Effector memory CD8-positive, alpha-beta T cell (primary cell): Measurements from ENCODE around the gene STRIP2.

Experiments used
- ATAC-seq: fragments of 150-1000 bp; cut with Tn5 transposase; replicated peaks from 2 replicates; pipeline ENCODE4 v1.10.0; 2021; ENCODE audit warnings: mild to moderate bottlenecking, moderate library complexity
- DNase-seq, 3 experiments: peaks; one replicate each; pipeline ENCODE4 v3.0.0; 2021
- H3K27ac Mint-ChIP-seq, 2 donors: one replicate each; pipeline ENCODE4 v1.8.0; 2022; ENCODE audit warnings: mild to moderate bottlenecking in 2 of 2, mixed read lengths in 2 of 2, moderate library complexity in 2 of 2
- H3K27me3 Mint-ChIP-seq, 2 donors: one replicate each; pipeline ENCODE4 v1.8.0; 2022; ENCODE audit warnings: mixed read lengths in 2 of 2
- H3K36me3 Mint-ChIP-seq: one replicate; pipeline ENCODE4 v1.8.0; 2022; ENCODE audit warnings: mild to moderate bottlenecking, moderate library complexity, mixed read lengths; ENCODE audit not compliant: insufficient read depth
- H3K4me1 Mint-ChIP-seq, 2 donors: one replicate each; pipeline ENCODE4 v1.8.0; 2022; ENCODE audit warnings: low read depth in 2 of 2, mixed read lengths in 2 of 2
- H3K4me3 Mint-ChIP-seq, 2 donors: one replicate each; pipeline ENCODE4 v1.8.0; 2022; ENCODE audit warnings: mild to moderate bottlenecking in 2 of 2, mixed read lengths in 2 of 2, moderate library complexity in 2 of 2
- H3K9me3 Mint-ChIP-seq, 2 donors: one replicate each; pipeline ENCODE4 v1.8.0; 2022; ENCODE audit warnings: mixed read lengths in 2 of 2

The STRIP2 gene

DNA sequence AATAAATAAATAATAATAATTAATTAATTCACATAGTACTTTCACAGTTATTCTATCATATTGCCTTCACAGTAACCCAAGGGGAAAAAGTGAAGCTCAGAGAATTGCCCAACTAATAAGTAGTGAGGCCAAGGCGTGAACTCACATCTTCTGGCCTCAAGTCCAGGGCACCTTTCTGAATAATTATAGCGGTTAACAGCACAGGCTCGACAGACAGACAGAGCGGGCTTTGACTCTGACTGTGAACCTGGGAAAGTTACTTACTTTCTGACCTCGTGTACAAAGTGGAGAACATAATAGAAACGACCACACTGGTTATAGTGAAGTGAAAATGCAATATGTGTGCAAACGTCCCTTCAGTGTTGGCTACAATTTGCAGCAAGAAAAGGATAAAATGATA lies 62.4 kb downstream of the STRIP2 start:
- peak overlapping the region in 1 of 2 donors; percentile 84 for H3K27ac Mint-ChIP-seq
- H3K9me3 Mint-ChIP-seq, result no peaks in the 10 kb centered on the region
- DNase-seq, result no peak
- H3K27me3 Mint-ChIP-seq, result no peaks in the 10 kb centered on the region
- peaks cover 17 to 22% of the 10 kb centered on the region in 2 donors for H3K4me1 Mint-ChIP-seq
- no peak overlapping the region for H3K4me3 Mint-ChIP-seq
- H3K36me3 Mint-ChIP-seq, result peaks cover 4% of the 10 kb centered on the region
- ATAC-seq, result no peak

DNA sequence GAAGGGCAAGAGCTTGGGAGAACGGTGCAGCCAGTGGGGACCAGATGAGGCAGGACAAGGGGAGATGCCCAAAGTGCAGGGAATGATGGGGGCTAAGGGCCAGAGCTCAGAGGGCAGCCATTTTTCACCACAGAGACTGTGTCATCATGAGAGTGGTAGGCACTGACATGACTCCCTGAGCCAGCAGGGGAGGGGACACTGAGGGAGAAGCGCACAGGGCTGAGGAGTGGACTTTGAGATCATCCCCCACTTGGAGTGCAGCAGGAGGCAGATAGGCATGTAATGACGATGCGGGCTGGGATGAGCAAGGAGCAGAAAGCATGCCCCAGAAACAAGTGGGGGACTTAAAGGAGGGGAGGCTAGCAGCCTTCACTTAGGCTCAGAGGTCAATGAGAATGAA lies 62.9 kb downstream of the STRIP2 start:
- no peaks in the 10 kb centered on the region for H3K9me3 Mint-ChIP-seq
- ATAC-seq, result no peak
- H3K27me3 Mint-ChIP-seq, result no peaks in the 10 kb centered on the region
- no peak for DNase-seq
- H3K4me1 Mint-ChIP-seq, result peaks cover 19 to 26% of the 10 kb centered on the region in 2 donors
- H3K4me3 Mint-ChIP-seq, result no peak overlapping the region
- H3K27ac Mint-ChIP-seq, result peak overlapping the region in 1 of 2 donors; percentile 84
- peaks cover 7% of the 10 kb centered on the region for H3K36me3 Mint-ChIP-seq

DNA sequence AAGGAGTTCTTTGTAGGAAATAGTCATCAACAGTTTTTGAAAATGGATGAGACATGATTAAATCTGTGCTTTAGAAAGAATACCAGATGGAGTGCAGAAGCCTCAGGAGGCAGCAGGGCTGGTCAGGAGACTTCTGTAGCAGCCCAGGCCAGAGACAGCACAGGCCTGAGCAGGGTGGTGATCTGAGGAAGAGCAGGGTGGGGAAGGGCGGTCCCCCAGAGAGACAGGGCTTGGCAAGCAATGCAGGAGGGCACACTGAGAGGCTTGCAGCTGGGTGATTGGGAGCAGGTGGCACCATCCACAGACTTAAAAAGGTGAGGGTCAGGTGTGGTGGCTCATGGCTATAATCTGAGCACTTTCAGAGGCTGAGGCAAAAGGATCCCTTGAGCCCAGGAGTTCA lies 63.8 kb downstream of the STRIP2 start:
- peaks cover 21 to 26% of the 10 kb centered on the region in 2 donors for H3K4me1 Mint-ChIP-seq
- no peak for DNase-seq
- H3K36me3 Mint-ChIP-seq, result peaks cover 10% of the 10 kb centered on the region
- peak overlapping the region; percentile 5 to 84 for H3K27ac Mint-ChIP-seq
- no peaks in the 10 kb centered on the region for H3K9me3 Mint-ChIP-seq
- H3K27me3 Mint-ChIP-seq, result no peaks in the 10 kb centered on the region
- no peak overlapping the region for H3K4me3 Mint-ChIP-seq
- ATAC-seq, result no peak

DNA sequence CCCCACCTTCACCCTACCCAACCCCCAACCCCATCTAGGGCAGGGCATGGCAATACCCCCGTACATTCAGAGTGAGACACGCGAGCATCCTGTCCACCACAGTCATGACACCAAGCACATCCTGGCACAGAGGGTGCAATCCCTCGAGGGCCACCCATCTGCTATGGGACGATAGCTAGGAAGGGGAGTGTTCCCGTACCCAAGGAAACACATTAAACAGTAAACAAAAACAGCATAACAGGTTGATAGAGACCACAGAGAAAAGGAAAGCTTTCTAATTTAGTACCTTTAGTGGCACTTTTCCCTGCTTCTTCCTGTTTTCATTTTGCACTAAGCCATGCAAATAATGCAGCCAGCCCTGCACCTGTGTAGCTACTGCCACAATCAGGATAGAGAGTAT lies 65.8 kb downstream of the STRIP2 start:
- peak overlapping the region in 1 of 2 donors; percentile 54 for H3K4me3 Mint-ChIP-seq
- no peaks in the 10 kb centered on the region for H3K27me3 Mint-ChIP-seq
- DNase-seq, result no peak
- H3K9me3 Mint-ChIP-seq, result no peaks in the 10 kb centered on the region
- peaks cover 18% of the 10 kb centered on the region for H3K36me3 Mint-ChIP-seq
- H3K27ac Mint-ChIP-seq, result peak overlapping the region; percentile 84
- H3K4me1 Mint-ChIP-seq, result peaks cover 23 to 27% of the 10 kb centered on the region in 2 donors
- ATAC-seq, result no peak

DNA sequence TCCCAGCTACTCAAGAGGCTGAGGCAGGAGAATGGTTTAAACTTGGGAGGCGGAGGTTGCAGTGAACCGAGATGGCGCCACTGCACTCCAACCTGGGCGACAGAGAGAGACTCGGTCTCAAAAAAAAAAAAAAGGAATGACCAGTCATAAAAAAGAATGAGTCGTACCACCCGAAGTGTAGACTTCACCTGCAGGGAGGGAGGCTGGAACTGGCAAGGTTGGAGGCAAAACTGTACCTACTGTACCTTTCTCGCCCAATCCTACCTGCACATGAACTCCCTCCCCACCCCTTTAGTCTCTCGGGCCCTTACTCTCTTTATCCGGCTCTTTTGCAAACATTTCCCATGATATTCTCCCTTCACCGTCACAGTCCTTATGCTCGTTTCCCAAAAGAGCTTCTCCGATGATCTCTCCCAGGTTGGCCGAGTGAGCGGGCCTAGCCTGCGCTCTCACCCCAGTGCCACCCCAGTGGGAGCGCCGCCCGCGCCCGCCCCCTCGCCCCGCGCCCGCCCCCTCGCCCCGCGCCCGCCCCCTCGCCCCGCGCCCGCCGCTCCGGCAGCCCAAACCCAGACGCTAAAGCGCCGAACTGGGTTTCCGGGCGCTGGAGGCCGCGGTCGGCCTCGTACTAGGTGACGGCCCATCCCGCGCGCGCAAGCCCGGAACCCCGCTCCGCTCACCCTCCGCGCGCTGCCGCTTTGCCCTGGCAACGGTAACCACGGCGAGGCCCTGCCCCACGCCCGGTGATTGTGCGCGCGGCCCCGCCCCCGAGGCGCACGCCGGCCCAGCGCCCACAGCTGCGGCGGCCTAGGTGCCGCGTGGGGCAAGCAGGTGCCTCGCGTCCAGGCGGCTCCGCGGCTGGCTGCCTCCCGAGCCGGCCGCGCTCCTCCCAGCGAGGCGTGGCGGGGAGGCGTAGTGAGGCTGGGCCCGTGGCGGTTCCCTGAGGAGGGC lies 67.8 kb downstream of the STRIP2 start, which contains the start of gene SMKR1:
Gene SMKR1 (plus strand): TSS at position 772 of the 948 bp plus-strand sequence. CDS start 294 bp downstream, outside the sequence.
- H3K9me3 Mint-ChIP-seq, result no peaks in the 10 kb centered on the region
- H3K27me3 Mint-ChIP-seq, result no peaks in the 10 kb centered on the region
- H3K36me3 Mint-ChIP-seq, result peaks cover 18% of the 10 kb centered on the region
- peak within 1 kb of the TSS; percentile 84 for H3K27ac Mint-ChIP-seq
- peak; percentile 93 to 97 (median 95) for DNase-seq
- peak; percentile 94 for ATAC-seq
- H3K4me1 Mint-ChIP-seq, result peaks cover 19 to 24% of the 10 kb centered on the region in 2 donors
- H3K4me3 Mint-ChIP-seq, result peak within 1 kb of the TSS; percentile 73 to 75

DNA sequence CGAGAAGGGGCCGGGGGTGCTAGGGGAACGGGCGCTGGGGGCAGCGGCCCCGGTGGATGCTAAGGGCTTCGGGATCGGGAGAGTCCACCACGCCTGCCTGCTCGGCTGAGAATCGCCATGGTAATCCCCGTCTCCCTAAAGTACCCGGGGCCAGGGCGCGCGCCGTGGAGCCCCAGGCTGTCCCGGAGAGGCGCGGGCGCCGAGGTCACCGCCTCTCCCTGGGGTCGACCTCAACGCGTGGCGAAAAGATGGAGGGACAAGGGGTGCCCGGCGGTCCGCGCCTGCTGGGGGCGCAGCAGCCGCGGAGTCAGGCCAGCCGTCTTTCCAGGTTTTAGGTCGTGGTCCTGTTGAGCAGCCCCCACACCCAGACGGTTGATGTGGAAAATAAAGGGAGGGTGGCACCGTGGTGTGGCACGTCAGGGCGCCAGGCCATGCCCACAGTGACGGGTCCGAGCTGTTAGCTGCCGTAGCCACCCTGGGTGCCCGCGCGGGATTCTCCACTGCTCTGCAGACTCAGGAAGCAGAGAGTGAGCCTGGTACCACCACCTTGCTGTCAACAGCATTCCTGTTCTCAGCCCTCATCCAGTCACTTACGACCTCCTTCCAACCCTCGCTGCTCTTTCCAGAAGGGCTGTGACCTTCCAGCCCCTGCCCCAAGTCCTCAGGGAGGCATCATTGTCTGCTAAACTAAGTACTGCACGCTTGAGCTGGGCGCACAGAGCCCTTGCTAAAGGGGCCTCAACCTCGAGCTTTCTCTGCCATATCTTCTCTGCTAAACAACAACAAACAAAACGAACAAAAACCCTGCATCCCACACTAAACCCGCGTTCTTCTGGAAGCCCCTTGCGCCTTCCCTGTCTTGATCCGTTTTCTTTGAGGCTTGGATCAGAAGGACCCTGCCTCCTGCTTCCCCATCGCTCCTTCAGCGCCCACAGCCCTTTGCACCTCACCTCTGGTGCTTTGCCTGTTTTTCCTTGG lies 68.8 kb downstream of the STRIP2 start:
- peak in 1 of 3 experiments; percentile 10 for DNase-seq
- peaks cover 19 to 20% of the 10 kb centered on the region in 2 donors for H3K4me1 Mint-ChIP-seq
- peak; percentile 4 for ATAC-seq
- no peaks in the 10 kb centered on the region for H3K9me3 Mint-ChIP-seq
- H3K27me3 Mint-ChIP-seq, result no peaks in the 10 kb centered on the region
- peak overlapping the region; percentile 73 to 75 for H3K4me3 Mint-ChIP-seq
- H3K27ac Mint-ChIP-seq, result peak overlapping the region; percentile 84
- H3K36me3 Mint-ChIP-seq, result peaks cover 18% of the 10 kb centered on the region

DNA sequence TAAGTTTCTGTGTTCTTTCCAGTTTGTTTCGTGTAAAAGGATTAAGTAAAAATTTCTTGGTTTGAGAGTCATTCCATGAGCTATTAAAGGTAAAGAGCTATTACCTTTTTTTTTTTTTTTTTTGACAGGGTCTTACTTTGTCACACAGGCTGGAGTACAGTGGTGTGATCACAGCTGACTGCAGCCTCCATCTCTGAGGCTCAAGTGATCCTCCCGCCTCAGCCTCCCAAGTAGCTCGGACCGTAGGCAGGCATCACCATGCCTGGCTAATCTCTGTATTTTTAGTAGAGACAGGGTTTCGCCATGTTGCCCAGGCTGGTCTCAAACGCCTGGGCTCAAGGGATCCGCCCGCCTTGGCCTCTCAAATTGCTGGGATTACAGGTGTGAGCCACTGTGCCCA lies 69.5 kb downstream of the STRIP2 start:
- DNase-seq, result no peak
- Mint-ChIP-seq H3K36me3 (peaks cover 18% of the 10 kb centered on the region), H3K27ac (peak overlapping the region; percentile 80 to 84), H3K27me3 (no peaks in the 10 kb centered on the region), H3K4me3 (peak overlapping the region; percentile 73 to 75), H3K4me1 (peaks cover 19 to 20% of the 10 kb centered on the region in 2 donors), H3K9me3 (no peaks in the 10 kb centered on the region)
- ATAC-seq, result no peak

DNA sequence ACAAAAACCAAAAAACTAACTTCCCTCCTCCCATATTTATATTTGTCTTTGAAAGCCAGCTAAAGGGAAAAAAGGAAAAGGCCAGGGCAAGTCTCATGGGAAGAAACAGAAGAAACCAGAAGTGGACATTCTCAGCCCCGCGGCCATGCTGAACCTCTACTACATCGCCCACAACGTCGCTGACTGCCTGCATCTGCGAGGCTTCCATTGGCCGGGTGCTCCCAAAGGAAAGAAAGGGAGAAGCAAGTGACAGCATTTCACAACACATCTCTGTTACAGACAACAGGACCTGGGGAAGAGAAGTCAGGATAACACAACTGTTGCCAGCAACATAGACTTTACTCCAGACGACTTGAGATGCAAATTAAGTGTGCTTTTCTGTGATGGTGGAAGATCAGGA lies 78.0 kb downstream of the STRIP2 start:
- ATAC-seq (no peak), DNase-seq (no peak)
- H3K4me1 Mint-ChIP-seq, result peaks cover 0 to 2% of the 10 kb centered on the region in 2 donors
- no peaks in the 10 kb centered on the region for H3K27me3 Mint-ChIP-seq
- no peak overlapping the region for H3K4me3 Mint-ChIP-seq
- H3K9me3 Mint-ChIP-seq, result no peaks in the 10 kb centered on the region
- no peaks in the 10 kb centered on the region for H3K36me3 Mint-ChIP-seq
- no peak overlapping the region for H3K27ac Mint-ChIP-seq

DNA sequence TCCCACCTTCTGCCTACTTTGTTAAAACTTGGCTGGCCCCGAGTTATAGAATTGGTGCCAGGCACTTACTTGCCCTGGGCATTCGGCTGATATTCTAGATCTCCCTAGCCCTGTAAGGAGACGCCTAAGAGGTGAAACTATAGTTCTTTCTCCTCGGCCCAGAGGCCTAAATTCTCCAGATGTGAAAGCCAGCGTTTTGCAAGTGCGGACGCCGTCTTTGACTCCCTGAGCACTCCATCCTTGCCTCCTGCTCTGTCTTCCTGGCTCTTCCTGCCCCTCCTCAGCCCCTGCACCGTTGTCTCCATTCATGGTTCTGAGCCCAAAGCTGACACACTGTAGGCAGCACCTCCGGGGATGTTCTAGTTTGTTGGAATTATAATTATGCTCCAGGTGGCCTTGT lies 79.3 kb downstream of the STRIP2 start:
- H3K36me3 Mint-ChIP-seq, result no peaks in the 10 kb centered on the region
- no peaks in the 10 kb centered on the region for H3K27me3 Mint-ChIP-seq
- DNase-seq, result no peak
- H3K4me1 Mint-ChIP-seq, result peaks cover 0 to 2% of the 10 kb centered on the region in 2 donors
- H3K4me3 Mint-ChIP-seq, result no peak overlapping the region
- ATAC-seq, result no peak
- peak overlapping the region in 1 of 2 donors; percentile 17 for H3K27ac Mint-ChIP-seq
- no peaks in the 10 kb centered on the region for H3K9me3 Mint-ChIP-seq

DNA sequence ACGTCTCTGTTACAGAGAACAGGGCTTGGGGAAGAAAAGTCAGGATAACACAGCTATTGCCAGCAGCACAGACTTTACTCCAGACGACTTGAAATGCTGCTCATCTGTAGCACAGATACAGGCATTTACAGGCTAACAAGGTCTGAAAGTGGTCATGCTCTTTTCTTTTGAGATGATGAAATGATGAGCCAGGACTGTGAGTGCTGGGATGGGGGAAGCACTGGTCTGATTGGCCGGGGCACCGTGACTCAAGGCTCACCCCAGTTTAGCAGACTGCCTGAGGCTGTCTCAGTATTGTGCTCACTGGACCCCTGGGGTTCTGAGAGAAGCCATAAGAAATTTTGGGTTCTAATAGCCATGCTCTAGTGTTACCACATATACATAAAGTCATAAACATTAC lies 80.5 kb downstream of the STRIP2 start:
- H3K27me3 Mint-ChIP-seq, result peaks cover 0 to 5% of the 10 kb centered on the region in 2 donors
- H3K27ac Mint-ChIP-seq, result no peak overlapping the region
- no peaks in the 10 kb centered on the region for H3K9me3 Mint-ChIP-seq
- H3K4me1 Mint-ChIP-seq, result peaks cover 0 to 2% of the 10 kb centered on the region in 2 donors
- DNase-seq, result no peak
- H3K36me3 Mint-ChIP-seq, result no peaks in the 10 kb centered on the region
- H3K4me3 Mint-ChIP-seq, result no peak overlapping the region
- ATAC-seq, result no peak

DNA sequence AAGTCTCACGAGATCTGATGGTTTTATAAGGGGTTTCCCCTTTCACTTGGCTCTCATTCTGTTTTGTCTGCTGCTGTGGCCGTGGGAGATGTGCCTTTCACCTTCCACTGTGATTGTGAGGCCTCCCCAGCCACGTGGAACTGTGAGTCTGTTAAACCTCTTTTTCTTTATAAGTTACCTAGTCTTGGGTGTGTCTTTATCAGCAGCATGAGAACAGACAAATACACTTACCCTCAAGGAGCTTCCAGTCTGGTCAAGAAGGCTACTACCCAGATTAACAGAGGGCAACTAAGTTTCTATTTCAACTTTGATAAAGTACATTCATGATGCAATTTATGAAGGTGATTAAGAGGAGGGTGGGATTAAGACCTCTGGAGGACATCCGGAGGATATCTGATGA lies 81.1 kb downstream of the STRIP2 start:
- Mint-ChIP-seq H3K27me3 (peaks cover 0 to 12% of the 10 kb centered on the region in 2 donors), H3K36me3 (no peaks in the 10 kb centered on the region), H3K4me3 (no peak overlapping the region), H3K4me1 (peaks cover 0 to 2% of the 10 kb centered on the region in 2 donors), H3K9me3 (no peaks in the 10 kb centered on the region), H3K27ac (no peak overlapping the region)
- DNase-seq, result no peak
- no peak for ATAC-seq

DNA sequence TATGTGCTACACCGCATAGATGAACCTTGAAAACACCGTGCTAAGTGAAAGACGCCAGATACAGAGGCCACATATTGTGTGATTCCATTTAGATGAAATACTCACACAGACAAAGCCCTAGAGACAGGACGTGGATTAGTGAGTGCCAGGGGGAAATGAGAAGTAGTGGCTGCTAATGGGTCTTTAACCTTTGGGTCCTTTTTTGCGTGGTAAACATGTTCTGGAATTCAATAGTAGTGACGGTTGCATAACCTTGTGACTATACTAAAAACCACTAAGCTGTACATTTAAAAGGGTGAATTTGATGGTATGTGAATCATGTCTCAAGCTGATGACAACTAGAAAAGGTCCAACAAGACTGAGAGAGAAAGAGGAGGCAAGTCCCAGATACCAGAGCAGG lies 83.7 kb downstream of the STRIP2 start:
- H3K4me3 Mint-ChIP-seq, result no peak overlapping the region
- no peak for ATAC-seq
- no peaks in the 10 kb centered on the region for H3K9me3 Mint-ChIP-seq
- H3K36me3 Mint-ChIP-seq, result no peaks in the 10 kb centered on the region
- H3K27ac Mint-ChIP-seq, result no peak overlapping the region
- DNase-seq, result no peak
- peaks cover 2 to 8% of the 10 kb centered on the region in 2 donors for H3K4me1 Mint-ChIP-seq
- peaks cover 0 to 33% of the 10 kb centered on the region in 2 donors for H3K27me3 Mint-ChIP-seq

DNA sequence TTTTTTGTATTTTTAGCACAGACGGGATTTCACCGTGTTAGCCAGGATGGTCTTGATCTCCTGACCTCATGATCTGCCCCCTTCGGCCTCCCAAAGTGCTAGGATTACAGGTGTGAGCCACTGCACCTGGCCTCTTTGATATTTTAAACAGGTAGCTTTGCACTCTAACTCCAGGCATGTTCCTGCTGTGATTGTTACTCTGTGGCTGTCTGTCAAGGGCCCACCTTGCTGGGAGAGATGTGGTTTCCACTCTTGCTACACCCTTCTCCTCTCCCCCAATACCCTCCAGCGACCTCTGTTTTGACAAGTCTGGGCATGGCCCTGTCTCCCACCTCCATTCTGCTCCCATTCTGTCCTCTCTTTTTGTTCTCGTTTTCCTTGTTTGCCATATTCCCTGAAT lies 85.2 kb downstream of the STRIP2 start:
- Mint-ChIP-seq H3K27me3 (peaks cover 0 to 36% of the 10 kb centered on the region in 2 donors), H3K4me3 (no peak overlapping the region), H3K27ac (no peak overlapping the region), H3K36me3 (peaks cover 3% of the 10 kb centered on the region), H3K4me1 (peaks cover 6 to 9% of the 10 kb centered on the region in 2 donors), H3K9me3 (no peaks in the 10 kb centered on the region)
- ATAC-seq (no peak), DNase-seq (no peak)
